Sigmoid colon (tissue), 7 donors: ENCODE measurements around the gene LZTS3. TPM values are rescaled to one million over a fixed set of nuclear protein-coding genes. Genes with fewer than 3 reads are reported as not detected.

ENCODE experiments used
- DNase-seq: peaks from one replicate; pipeline ENCODE4 v3.0.0-alpha.2; 2019
- H3K27ac ChIP-seq, 4 donors: fragments of 200-600 bp; sonication (generic); one replicate each; pipeline ENCODE4 v1.5.1; 2016 to 2019; ENCODE audit warnings: mild to moderate bottlenecking in 1 of 4
- H3K27me3 ChIP-seq, 3 donors: fragments of 200-600 bp; sonication (generic); one replicate each; pipeline ENCODE4 v1.5.1; 2019; ENCODE audit warnings: mild to moderate bottlenecking in 1 of 3
- H3K36me3 ChIP-seq, 4 donors: fragments of 200-600 bp; sonication (generic); one replicate each; pipeline ENCODE4 v1.5.1; 2016 to 2019
- H3K4me1 ChIP-seq, 4 donors: fragments of 200-600 bp; sonication (generic); one replicate each; pipeline ENCODE4 v1.5.1; 2017 to 2019
- H3K4me3 ChIP-seq, 4 donors: fragments of 200-600 bp; sonication (generic); one replicate each; pipeline ENCODE4 v1.5.1; 2017 to 2019; ENCODE audit warnings: mild to moderate bottlenecking in 2 of 4, moderate library complexity in 1 of 4
- H3K9me3 ChIP-seq, 4 donors: fragments of 200-600 bp in 3 of 4; sonication (generic) in 3 of 4; one replicate each; pipeline versions ENCODE4 v1.5.1 to v1.6.1; 2013 to 2019
- EP300 ChIP-seq, 4 donors: sonication (generic); formaldehyde crosslinking; IDR thresholded peaks; one replicate each; pipeline ENCODE4 v1.6.1; 2017; ENCODE audit warnings: antibody characterized with exemption in 4 of 4
- POLR2A ChIP-seq, 2 donors: fragments of 450-650 bp; IDR thresholded peaks; one replicate each; pipeline ENCODE4 v1.6.1; 2016; ENCODE audit warnings: antibody characterized with exemption in 2 of 2, mild to moderate bottlenecking in 2 of 2, moderate library complexity in 2 of 2
- POLR2AphosphoS5 ChIP-seq, 4 donors: sonication (generic); formaldehyde crosslinking; IDR thresholded peaks; one replicate each; pipeline ENCODE4 v1.6.1; 2017; ENCODE audit warnings: antibody characterized with exemption in 4 of 4
- WGBS, 2 donors: extraction: QIAGEN DNeasy Blood & Tissue Kit; methylation state at CpG; one replicate each; pipeline ENCODE4 v1.1.7; 2013; 5-methylcytosine and 5-hydroxymethylcytosine counted together
- intact Hi-C: fragments of 100-400 bp; cut with DNase I; formaldehyde crosslinking; loops from one replicate; pipeline ENCODE4 v1.15.1; 2023
- polyA plus RNA-seq, 3 donors: library from polyadenylated mRNA; stranded (reverse); fragments of 200-250 nt; gene quantifications; one replicate each; pipeline ENCODE4 v1.2.3, GENCODE V29; 2013
- total RNA-seq, 4 donors: library from RNA; depleted of rRNA; stranded (reverse); fragments of >200 nt; gene quantifications; one replicate each; pipeline ENCODE4 v1.1.0, GENCODE V29; 2016
- TF ChIP-seq, protein P1 (sequence below), 4 experiments: fragments of 450-650 bp in 3 of 4; fragments of 200-600 bp in 1 of 4; IDR thresholded peaks; one replicate each; pipeline ENCODE4 v1.5.1; 2016 to 2019; ENCODE audit warnings: antibody characterized with exemption in 4 of 4, mild to moderate bottlenecking in 3 of 4, moderate library complexity in 2 of 4
- donor health status: healthy with polysubstance abuse.
- donor health status: Bipolar disorder and iron deficiency.
- donor health status: healthy.

Gene LZTS3
- total and polyA plus RNA-seq, 7 donors, result 2.4 to 10.5 (median 8.3) TPM

- Histone ChIP-seq H3K4me1 (peaks cover 0 to 26% (median 21%) of the 10 kb centered on the region in 4 donors), H3K9me3 (no peaks in the 10 kb centered on the region), H3K4me3 (peak overlapping the region; percentile 65 to 94 (median 88)), H3K27ac (peak overlapping the region; percentile 74 to 81 (median 78)), H3K27me3 (peaks cover 0 to 24% (median 0%) of the 10 kb centered on the region in 3 donors), H3K36me3 (no peaks in the 10 kb centered on the region)
- TF ChIP-seq, protein P1, sequence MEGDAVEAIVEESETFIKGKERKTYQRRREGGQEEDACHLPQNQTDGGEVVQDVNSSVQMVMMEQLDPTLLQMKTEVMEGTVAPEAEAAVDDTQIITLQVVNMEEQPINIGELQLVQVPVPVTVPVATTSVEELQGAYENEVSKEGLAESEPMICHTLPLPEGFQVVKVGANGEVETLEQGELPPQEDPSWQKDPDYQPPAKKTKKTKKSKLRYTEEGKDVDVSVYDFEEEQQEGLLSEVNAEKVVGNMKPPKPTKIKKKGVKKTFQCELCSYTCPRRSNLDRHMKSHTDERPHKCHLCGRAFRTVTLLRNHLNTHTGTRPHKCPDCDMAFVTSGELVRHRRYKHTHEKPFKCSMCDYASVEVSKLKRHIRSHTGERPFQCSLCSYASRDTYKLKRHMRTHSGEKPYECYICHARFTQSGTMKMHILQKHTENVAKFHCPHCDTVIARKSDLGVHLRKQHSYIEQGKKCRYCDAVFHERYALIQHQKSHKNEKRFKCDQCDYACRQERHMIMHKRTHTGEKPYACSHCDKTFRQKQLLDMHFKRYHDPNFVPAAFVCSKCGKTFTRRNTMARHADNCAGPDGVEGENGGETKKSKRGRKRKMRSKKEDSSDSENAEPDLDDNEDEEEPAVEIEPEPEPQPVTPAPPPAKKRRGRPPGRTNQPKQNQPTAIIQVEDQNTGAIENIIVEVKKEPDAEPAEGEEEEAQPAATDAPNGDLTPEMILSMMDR (IDR thresholded peaks at IDR 0.05), result no peak
- no peak for TF ChIP-seq EP300 (IDR thresholded peaks at IDR 0.05)
- no peak for TF ChIP-seq POLR2AphosphoS5 (IDR thresholded peaks at IDR 0.05)
- no peak for TF ChIP-seq POLR2A (IDR thresholded peaks at IDR 0.05)
- intact Hi-C loops, result loop anchor here (1.0 to 5.0 kb wide), 3 partner anchors 12 to 125 kb away; partner anchors contain the start of genes ITPA and MRPS26
- WGBS, 2 donors, result 46 to 49% methylated on average over 5 of the region's 5 CpGs
- DNase-seq, result peak; percentile 55
These were observed 1.0 kb downstream of the LZTS3 start for GRCh38 chr20:3172126-3172932.

GRCh38 chr20:3171391-3172125, 1.8 kb downstream of the LZTS3 start:
- no peaks in the 10 kb centered on the region for H3K9me3 ChIP-seq
- H3K27ac ChIP-seq, result no peak overlapping the region
- H3K27me3 ChIP-seq, result peaks cover 0 to 27% (median 0%) of the 10 kb centered on the region in 3 donors
- H3K4me1 ChIP-seq, result peaks cover 0 to 26% (median 21%) of the 10 kb centered on the region in 4 donors
- intact Hi-C loops, result loop anchor here (1.0 to 5.0 kb wide), 3 partner anchors 11 to 124 kb away; partner anchors contain the start of genes ITPA and MRPS26
- peak; percentile 53 for DNase-seq
- TF ChIP-seq, protein P1 (IDR thresholded peaks at IDR 0.05), result no peak
- H3K4me3 ChIP-seq, result no peak overlapping the region
- WGBS, 2 donors, result 86 to 88% methylated on average over 14 of the region's 14 CpGs
- H3K36me3 ChIP-seq, result no peaks in the 10 kb centered on the region

- no peak for DNase-seq
- Histone ChIP-seq H3K36me3 (no peaks in the 10 kb centered on the region), H3K27ac (no peak overlapping the region), H3K9me3 (no peaks in the 10 kb centered on the region), H3K4me1 (peaks cover 0 to 19% (median 13%) of the 10 kb centered on the region in 4 donors), H3K4me3 (no peak overlapping the region), H3K27me3 (peaks cover 0 to 20% (median 0%) of the 10 kb centered on the region in 3 donors)
- WGBS, 2 donors, result 67 to 90% methylated on average over 7 of the region's 7 CpGs
- TF ChIP-seq, protein P1 (IDR thresholded peaks at IDR 0.05), result no peak
- intact Hi-C loops, result no loop called here
These were observed 4.3 kb downstream of the LZTS3 start for GRCh38 chr20:3168829-3169590.

- TF ChIP-seq POLR2AphosphoS5 (IDR thresholded peaks at IDR 0.05) (no peak), EP300 (IDR thresholded peaks at IDR 0.05) (no peak), POLR2A (IDR thresholded peaks at IDR 0.05) (no peak)
- TF ChIP-seq, protein P1 (IDR thresholded peaks at IDR 0.05), result no peak
- Histone ChIP-seq H3K27ac (no peak overlapping the region), H3K9me3 (no peaks in the 10 kb centered on the region), H3K36me3 (no peaks in the 10 kb centered on the region), H3K27me3 (peaks cover 0 to 17% (median 0%) of the 10 kb centered on the region in 3 donors), H3K4me3 (no peak overlapping the region), H3K4me1 (peaks cover 0 to 15% (median 9%) of the 10 kb centered on the region in 4 donors)
- DNase-seq, result peak; percentile 63
- WGBS, 2 donors, result 12 to 27% methylated on average over 39 of the region's 39 CpGs
- intact Hi-C loops, result no loop called here
These were observed 5.1 kb downstream of the LZTS3 start for GRCh38 chr20:3168079-3168828.
